COR-L47 (cell line): ENCODE results near the gene ALPP.
"Not testable (repeated sequence)": the region's sequence is repeated elsewhere in the genome, so short reads cannot be mapped to it uniquely, and the experiment has no call there.

ENCODE experiments used
- DNase-seq: peaks from one replicate; lab custom pipeline; 2025; lab: John Stamatoyannopoulos, UW

The ALPP gene

GRCh38 chr2:232378735-232379151 is at the start of gene ALPP:
TSS of gene ALPP (plus strand) at chr2:232378751. CDS start at chr2:232378803, 52 bp downstream.
- DNase-seq, result not testable (repeated sequence)

GRCh38 chr2:232329716-232330067 is 48.9 kb upstream of the ALPP start:
- no peak for DNase-seq

GRCh38 chr2:232330068-232330999 is 48.2 kb upstream of the ALPP start:
- DNase-seq, result no peak

- not testable (repeated sequence) for DNase-seq
Observed at GRCh38 chr2:232331061-232331460, 47.5 kb upstream of the ALPP start.

GRCh38 chr2:232331641-232332040 is 46.9 kb upstream of the ALPP start:
- not testable (repeated sequence) for DNase-seq

GRCh38 chr2:232332244-232332939 is 46.2 kb upstream of the ALPP start:
- DNase-seq, result not testable (repeated sequence)

GRCh38 chr2:232332940-232333259 is 45.7 kb upstream of the ALPP start:
- no peak for DNase-seq

GRCh38 chr2:232333361-232334135 is 45.0 kb upstream of the ALPP start:
- no peak for DNase-seq

- DNase-seq, result not testable (repeated sequence)
Observed at GRCh38 chr2:232334136-232334884, 44.2 kb upstream of the ALPP start.

GRCh38 chr2:232334885-232335205 is 43.7 kb upstream of the ALPP start:
- DNase-seq, result not testable (repeated sequence)

GRCh38 chr2:232335206-232335858 is 43.2 kb upstream of the ALPP start:
- DNase-seq, result not testable (repeated sequence)

- DNase-seq, result no peak
Observed at GRCh38 chr2:232335859-232336215, 42.7 kb upstream of the ALPP start.

- DNase-seq, result no peak
Observed at GRCh38 chr2:232336241-232336736, 42.3 kb upstream of the ALPP start.

GRCh38 chr2:232336981-232337720 is 41.4 kb upstream of the ALPP start:
- DNase-seq, result no peak

GRCh38 chr2:232338094-232338758 is 40.3 kb upstream of the ALPP start:
- not testable (repeated sequence) for DNase-seq

GRCh38 chr2:232338759-232339106 is 39.8 kb upstream of the ALPP start:
- DNase-seq, result no peak

GRCh38 chr2:232339121-232340081 is 39.1 kb upstream of the ALPP start:
- no peak for DNase-seq

GRCh38 chr2:232340171-232340935 is 38.2 kb upstream of the ALPP start:
- no peak for DNase-seq
